GM21367 (cell line): ENCODE data around the gene GRIK4.
"Not testable (repeated sequence)": the region's sequence is repeated elsewhere in the genome, so short reads cannot be mapped to it uniquely, and the experiment has no call there.

Experiments
- ATAC-seq: cut with Tn5 transposase; IDR thresholded peaks from one replicate; pipeline ENCODE4 v1.9.1; 2021; ENCODE audit not compliant: unreplicated experiment

The GRIK4 gene

DNA sequence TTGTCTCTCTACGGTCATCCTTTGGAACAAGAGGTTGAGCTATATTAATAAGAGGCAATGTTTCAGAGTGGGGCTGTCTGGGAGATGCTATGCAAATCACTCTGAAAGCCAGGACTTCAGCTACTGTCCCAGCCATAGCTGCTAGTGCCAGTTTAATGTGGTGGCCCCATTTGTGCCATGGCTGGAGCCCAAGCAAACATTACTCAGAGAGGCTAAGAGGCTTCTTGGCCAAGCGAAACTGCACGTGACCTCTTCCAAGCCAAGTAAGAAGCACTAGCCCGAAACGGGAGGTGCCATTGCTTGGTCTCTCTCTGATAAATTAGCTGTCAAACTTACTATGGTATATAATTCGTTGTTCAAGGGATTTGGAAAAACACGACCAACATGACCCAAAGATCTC is 462.0 kb downstream of the GRIK4 start:
- no peak for ATAC-seq

DNA sequence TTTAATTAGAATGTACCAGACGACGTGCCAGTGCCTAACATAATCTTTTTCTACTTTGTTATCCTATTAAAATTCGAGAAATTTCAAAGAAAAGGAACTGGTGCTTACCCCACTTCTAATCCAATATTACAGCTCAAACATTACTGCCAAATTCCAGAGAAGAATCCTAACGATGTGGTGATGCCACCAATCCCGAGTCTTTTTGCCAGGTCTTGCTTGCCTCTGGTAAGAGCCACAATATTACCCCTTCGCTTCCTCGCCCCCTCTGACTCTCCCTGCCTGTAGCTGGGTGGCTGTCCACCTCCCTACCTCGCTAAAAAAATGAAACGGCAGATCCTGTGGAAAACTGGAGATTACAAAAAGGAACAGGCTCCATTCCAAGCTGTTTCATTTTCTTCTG is 462.9 kb downstream of the GRIK4 start:
- ATAC-seq = no peak

DNA sequence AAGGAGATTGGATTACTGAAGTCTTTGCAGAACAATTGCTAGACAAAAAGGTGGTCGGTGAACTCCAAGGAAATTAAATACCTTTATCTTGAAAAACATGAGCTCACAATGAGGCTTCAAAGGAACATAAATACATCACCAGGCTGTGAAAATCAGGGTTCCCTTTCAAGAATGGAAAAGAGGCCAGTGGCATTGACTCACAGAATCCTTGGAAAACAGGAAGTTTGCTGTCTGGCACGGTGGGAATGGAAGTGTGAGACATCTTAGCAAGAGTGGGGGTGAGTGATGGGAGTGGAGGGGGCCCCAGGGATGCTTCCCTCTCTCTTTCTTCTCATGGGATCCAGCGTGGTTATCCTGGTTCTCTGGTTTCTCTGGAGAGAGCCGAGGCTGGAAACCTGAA is 463.4 kb downstream of the GRIK4 start:
- no peak for ATAC-seq

DNA sequence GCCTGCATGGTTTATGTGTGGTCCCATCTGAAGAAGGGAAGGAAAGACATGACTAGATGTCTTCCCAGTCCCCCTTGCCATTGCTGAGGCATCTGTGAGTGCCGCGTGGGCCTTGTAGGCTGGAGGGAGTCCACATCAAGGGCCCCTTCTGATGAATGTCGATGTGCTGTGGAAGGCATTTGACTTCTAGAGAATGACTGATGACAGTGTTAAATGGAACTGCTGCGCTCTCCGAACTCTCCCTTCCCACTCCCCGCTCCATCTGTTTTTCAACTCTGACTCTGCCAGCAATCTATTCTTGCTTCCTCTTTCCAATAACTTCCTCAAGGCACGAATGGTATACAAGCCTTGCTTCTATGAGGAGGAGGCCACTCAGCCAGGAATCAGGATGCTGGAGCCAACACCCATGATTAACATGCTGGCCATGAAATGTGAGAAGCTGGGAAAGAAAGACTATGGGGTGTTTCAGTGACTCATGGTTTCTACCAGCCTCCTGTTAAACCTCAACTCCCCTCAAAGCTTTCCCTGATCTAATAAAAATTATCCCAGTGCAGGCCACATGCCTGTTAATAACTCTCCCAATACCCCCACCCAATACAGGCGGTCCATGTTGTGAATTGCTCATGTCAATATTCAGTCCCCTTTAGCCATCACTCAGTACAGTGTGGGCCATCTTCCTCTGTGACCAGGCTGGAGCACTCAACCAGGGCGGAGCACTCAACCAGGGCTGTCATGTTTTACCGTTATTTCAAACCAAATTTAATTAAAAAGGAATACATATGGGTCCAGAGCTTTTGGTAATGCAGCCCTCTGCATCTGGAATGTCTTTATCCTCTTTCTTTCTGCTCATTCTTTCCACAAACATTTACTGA is 466.0 kb downstream of the GRIK4 start:
- no peak for ATAC-seq

DNA sequence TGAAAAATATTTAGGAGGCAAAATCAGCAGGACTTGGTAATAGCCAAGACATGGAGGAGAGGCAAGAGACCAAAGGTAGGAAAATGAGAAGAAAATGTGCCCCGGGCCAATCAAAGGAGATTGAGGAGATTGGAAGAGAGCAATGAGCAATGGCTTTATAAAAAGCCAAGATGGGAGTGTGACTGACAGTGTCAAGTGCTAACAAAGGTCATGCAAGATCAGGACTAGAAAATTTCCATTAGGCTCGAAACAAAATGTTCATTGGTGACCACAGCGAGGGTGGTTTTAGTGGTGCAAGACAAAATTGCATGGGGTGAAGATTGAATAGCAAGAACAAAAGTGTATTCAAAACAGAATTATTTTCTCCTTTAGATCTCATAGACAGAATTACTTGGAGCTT is 467.2 kb downstream of the GRIK4 start:
- ATAC-seq = no peak

DNA sequence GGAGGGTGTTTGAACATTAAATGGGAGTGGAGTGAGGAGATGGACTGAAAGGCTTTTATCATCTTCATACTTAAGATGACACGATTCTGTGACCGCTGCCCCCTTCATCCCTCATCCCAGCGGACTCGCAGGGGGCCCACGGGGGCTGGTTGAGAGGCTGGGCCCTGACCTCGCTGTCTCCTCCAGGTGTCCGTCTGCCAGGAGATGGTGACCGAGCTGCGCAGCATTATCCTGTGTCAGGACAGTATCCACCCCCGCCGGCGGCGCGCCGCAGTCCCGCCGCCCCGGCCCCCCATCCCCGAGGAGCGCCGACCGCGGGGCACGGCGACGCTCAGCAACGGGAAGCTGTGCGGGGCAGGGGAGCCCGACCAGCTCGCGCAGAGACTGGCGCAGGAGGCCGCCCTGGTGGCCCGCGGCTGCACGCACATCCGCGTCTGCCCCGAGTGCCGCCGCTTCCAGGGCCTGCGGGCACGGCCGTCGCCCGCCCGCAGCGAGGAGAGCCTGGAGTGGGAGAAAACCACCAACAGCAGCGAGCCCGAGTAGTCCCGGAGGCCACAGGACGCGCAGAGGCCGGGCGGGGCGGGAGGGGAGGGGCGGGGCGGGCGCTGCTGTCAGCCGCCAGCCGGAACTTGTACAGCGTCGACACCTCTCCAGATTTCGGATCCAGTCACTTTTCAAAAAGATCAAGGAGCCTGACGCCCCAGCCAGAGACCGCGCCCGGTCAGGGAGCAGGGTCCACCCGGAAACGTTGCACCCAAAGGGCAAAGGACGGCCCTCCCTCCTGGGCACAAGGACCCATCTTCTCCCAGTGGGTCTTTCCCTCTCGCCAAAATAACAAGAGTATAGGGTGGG is 474.4 kb downstream of the GRIK4 start:
- no peak for ATAC-seq

DNA sequence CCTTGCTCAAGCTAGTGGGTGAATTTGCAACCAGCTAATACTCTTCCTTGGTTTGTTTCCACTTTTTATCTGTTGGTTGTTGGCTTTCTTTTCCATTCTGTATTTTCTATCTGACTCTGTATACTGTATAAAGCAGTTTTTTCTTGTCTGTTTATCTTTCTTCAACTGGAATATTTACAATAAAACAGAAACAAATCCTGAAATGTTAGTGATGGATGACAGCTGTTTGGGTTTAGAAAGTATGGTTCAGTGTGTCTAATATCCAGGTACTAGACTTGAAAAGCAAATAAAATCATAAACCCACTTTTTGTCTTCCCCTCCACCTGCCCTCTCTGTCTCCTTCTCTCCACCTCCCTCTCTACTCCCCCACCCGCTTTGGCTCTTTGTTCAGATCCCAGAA is 477.1 kb downstream of the GRIK4 start:
- no peak for ATAC-seq

DNA sequence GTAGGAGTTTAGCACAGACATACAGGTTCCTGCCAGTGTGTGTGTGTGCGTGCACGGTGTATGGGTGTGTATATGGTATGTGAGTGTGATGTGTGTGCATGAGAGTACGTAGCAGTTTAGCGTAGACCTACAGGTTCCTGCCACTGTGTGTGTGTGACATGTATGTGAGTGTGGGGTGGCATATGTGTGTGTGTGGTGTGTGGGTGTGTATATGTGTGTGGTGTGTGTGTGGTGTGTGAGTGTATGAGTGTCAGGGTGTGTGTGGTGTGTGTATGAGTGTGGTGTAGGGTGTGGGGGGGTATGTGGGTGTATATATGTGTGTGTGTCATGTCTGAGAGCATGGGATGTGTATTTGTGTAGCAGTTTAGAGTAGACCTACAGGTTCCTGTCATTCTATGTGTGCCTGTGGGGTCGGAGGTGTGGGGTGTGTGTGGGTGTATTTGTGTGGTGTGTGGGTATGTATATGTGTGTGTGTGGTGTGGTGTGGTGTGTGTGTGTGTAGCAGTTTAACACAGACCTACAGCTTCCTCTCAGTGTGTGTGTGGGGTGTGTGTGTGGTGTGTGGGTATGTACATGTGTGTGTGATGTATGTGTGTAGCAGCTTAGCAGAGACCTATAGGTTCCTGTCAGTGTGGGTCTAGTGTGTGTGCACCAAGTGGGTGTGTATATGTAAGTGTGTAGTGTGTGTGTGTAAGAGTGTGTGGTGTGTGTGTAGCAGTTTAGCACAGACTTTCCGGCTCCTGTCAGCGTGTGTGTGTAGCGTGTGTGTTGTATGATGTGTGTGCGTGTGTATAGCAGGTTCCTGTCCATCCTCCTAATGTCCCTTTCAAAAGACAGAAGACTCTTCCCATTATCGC is 480.5 kb downstream of the GRIK4 start:
- no peak for ATAC-seq

DNA sequence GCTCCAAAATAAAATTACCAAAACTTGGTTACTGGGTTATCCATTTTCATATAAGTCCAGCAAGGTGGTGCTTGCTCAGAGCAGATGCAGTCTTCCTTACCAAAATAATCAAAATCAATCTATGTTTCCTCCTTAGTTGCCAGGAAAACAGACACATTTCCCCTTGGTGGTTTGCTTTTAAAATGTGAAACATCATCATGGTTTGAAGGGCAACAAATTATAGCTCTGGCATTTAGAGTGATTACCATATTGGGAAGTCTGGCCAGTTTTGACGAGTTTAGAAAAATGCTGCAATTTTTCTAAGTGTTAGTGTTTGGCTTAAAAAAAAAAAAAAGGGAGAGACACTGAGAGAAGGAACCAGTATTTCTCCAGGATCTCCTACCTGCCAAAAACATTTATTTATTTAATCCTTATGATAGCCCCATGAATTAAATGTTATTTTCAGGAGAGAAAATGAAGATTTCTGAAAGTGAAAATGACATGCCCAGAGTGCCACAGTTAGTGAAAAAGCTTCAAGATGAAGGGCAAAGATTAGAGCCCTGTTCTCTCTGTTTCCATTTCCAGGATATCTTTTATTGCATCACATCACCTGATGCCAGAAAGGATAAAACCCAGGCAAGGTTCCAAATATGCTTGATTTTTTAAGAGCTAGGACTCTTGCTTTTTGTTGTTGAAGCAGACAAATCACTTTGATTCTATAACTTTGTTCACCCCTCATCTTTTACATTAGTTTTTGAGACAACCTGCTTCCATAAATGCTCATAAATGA is 482.7 kb downstream of the GRIK4 start:
- no peak for ATAC-seq

DNA sequence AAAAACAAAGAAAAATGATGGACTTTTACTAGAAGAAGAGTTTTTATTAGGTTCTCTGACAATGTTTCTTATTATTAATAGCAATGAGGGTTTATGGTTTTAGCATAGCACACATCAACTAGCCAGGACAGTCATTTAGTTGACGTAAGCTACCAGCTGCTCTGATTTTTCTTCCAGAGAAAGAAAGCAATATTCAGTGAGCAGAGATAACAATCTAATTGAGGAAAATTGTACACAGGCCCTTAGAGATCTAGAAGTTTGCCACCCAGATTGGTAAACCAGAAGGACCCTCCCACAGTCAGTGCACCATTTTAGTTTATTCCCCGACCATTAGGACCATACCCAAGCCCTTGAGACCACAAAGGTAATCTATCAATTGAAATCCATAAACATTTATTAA is 483.6 kb downstream of the GRIK4 start:
- ATAC-seq = no peak

DNA sequence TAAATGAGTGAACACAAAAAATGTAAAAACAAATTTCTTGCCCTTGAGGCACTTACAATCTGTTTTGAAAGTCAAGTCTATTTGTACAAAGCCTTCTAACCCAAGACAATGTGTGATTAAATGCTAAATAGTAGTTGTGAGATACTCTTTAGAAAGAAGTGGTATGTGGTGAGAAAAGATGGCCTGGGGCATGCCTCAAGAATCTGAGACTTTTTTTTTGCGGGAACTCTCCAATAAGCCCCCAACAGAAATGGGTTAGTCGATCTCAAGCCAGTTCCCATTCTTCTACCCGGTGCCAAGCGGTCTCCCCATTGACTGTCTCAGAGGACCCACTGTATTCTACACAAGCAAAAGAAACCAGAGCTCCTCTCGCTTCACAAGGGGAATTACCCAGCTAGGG is 485.4 kb downstream of the GRIK4 start:
- no peak for ATAC-seq

DNA sequence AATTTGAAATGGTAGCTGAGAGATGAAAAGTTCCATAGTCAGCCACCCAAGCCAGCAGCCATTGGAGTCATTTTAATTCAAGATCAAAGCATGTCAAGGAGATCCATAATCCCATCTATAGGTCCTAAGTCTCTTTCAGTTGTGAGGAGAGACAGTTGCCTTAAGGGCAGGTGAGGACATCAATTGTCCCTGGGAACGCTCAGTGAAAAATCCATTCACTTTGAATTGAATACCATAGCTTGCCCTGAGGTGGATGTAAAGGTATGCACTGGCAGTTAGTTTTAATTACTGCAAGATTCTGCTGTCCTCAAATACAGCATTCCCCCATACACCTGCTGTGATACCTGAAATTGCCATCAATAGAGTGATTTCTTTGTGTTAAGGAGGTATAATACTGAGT is 487.0 kb downstream of the GRIK4 start:
- ATAC-seq = no peak

DNA sequence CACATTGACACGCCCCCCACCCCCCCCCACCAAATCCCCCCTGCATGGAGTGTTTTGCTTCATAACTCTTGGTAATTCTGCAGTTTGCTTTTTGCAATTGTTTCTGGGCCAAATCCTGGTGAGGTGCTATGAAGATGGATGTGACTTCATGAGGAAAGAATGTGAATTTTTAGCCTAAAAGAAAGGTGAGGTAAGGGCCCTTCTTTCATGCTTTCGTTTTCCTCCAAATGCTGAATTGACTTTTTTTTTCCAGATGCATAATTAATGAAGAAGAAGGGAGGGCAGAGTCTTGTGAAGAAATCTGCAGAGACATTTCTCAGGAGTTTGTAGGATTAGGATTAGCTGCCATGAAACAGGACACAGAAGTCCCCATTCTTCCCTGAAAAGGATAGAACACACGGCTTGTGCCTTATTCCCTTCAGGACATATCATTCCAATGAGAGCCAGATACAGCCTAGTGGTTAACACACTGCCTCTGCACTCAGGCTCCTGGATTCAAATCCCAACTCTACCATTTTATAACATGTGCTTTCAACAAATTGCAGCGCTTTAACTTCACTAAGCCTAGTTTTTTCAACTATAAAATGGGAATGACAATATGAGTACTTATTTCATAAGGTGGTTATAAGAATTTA is 492.8 kb downstream of the GRIK4 start:
- no peak for ATAC-seq

DNA sequence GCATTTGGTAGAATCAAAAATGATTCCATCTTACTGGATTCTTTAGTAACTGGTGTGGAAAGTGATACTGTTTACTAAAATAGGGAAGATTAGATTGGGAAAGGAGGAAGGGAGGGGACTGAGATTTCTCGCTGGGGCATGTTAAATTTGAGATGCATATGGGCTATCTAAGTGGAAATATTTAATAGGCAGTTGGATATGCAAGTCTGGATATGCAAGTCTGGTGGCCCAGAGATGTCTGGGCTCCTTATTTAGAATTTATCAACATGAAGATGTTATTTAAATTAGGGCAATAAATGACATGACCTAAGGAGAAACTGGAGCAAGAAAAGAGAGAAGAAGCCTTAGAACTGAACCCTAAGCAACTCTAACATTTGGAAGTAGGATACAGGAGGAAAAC is 495.4 kb downstream of the GRIK4 start:
- no peak for ATAC-seq

DNA sequence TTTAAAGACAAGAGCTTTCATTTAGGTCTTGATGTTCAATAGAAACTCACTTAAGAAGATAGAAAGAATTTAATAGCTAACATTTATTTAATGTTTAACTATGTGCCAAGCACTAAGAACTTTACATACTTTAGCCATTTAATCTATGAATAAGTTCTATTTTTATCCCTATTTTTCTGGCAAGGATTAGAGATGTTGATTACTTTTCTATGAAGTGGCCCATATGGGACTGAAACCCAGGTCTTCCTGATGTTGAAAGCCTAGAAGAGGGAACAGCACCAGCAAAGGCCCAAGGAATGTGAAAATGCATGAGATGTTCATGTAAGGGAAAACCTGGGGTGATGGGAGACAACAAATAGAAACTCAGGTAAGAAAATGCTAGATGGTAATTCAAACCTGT is 497.0 kb downstream of the GRIK4 start:
- no peak for ATAC-seq

DNA sequence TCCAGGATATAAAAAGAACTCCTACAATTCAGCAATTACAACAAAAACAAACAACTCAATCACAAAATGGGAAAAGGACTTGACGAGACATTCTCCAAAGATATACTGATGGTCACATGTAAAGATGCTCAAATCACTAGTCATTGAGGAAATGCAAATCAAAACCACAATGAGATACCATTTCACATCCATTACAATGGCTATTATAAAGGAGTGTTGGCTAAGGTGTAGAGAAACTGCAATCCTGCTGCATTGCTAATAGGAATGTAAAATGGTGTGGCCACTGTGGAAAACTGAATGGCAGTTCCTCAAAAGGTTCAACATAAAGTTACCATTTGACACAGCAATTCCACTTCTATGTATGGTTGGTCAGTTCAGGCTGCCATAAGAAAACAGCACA is 500.5 kb downstream of the GRIK4 start:
- ATAC-seq = no peak

DNA sequence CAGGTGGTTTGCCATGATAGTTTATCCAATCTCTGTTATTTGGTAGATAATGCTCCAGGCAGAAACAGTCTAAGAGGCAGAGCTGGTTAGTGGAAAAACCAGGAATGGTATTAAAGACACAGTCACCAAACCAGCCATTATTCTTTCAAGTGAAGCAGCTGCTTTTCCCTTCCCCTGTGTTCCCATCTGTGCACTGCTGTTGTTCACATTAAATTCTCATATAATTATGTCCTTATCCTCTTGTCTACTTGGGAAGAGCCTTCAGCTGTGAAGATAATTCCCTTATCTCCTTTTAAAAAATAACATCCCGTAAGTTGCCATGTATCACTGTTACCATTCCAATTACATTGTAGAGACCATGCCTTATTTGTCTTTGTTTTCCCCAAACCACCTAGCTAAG is 507.2 kb downstream of the GRIK4 start:
- no peak for ATAC-seq

DNA sequence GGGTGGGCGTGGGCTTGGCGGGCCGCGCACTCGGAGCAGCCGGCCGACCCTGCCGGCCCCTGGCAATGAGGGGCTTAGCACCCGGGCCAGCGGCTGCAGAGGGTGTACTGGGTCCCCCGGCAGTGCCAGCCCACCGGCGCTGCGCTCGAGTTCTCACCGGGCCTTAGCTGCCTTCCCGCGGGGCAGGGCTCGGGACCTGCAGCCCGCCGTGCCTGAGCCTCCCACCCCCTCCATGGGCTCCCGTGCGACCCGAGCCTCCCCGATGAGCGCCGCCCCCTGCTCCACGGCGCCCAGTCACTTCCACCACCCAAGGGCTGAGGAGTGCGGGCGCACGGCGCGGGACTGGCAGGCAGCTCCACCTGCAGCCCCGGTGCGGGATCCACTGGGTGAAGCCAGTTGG is 510.2 kb downstream of the GRIK4 start:
- ATAC-seq = not testable (repeated sequence)

DNA sequence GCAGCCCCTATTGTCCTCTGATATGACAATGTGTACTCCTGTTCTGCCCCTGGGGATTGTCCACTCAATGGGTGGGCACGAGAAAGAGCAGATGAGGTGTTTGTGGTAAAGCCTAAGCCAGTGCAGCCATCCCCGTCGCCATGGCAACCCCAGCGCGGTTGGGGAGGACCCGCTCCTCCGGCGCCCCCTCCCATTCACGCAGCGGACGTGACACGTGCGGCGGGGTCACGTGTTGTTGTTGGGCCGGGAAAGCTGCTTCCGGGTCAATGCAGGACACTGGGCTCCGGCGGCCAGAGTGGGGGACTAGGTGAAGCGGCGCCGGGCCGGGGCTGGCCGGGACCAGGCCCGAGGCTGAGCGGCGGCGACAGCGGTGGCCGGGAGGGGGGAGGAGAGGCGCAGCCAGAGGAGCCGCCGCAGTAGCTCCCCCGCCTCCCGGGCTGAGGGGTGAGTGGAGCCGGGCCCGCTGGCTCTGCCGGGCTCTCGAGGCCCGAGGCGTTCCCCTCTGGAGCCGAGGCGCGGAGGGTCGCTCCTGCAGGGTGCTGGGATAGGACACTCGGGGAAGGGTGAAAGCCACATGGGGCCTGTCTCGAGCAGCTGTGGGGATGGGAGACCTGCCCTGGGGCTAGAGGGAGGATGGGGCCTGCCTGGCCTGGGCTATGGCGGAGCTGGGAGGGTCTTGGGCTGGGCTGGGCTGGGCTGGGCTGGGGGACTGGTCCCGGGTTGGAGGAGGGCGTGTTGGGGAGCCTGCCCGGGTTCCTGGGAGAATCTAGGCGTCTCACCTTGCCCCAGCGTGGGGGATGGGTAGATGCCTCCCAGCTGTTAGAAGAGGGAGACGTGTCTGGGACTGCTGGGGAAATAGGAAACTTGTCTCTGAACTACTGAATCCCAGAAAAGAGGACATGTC is 512.6 kb downstream of the GRIK4 start, which contains the start of gene TBCEL:
Gene TBCEL, plus strand, starts transcription at position 255 of the 904 bp plus-strand sequence. CDS start 21,589 bp downstream, outside the sequence.
- ATAC-seq = peak; percentile 92
